Sciatic nerve (tissue), 2 donors: ENCODE measurements around the gene LYPD6B. TPM values are rescaled to one million over a fixed set of nuclear protein-coding genes. Genes with fewer than 3 reads are reported as not detected.

Source experiments
- ATAC-seq: fragments of 200-7000 bp; cut with Tn5 transposase; one replicate; pipeline ENCODE4 v1.9.1; 2020; ENCODE audit warnings: mild to moderate bottlenecking, moderate library complexity
- DNase-seq: peaks from one replicate; pipeline ENCODE4 v3.0.0-alpha.2; 2020; ENCODE audit warnings: low spot score
- intact Hi-C: fragments of 100-400 bp; cut with DNase I; formaldehyde crosslinking; loops from one replicate; pipeline ENCODE4 v1.14.2; 2022
- total RNA-seq: library from RNA; stranded (reverse); fragmentation: NEBNext Ultra II Directional; extraction: Animal tissue kit (Norgen Biotek cat#: 25700); gene quantifications from one replicate; pipeline ENCODE4 v1.2.1, GENCODE V29; 2021
- donor health status: DM: no; HTN: no; CAD: no.
- donor health status: DM: no; HTN: no; CAD: no.

The LYPD6B gene
- total RNA-seq, 1 donor from 2014 or later, result not detected

DNA sequence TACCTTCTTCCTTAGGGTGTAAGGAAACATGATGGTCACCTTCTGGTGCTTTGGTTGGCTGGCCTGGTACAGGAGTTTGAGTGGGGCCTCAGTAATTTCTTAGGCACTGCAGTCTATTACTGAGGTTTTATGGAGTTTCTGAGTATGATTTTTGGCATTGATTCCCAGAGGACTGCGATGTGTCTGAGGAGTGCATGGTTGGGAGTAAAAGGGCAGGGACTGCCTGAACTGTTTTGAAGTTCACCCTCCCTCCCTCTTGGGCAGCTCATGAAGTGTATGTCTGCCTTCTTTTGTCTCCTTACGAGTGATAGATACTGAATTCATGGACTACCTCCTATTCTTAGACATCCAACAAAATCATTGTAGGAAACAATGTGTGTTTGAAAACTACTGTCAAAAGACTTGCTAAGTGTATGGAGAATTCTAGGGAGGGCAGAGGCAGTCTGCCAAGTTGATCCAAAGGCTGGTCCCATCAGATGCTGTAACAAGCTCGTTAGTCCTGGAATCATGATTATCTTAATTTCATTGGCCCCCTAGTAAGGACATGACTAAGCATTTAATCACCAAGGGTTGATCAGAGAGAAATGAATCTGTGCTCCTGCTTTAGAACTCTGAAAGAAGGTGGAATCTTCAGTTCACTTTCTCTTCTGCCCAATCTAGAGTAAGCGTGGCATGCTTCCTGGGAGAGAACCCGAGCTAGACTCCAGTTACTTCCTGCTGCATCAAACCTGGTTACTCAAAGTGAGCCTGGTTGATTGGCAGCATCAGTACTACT, 26.5 kb downstream of the LYPD6B start:
- intact Hi-C loops, result no loop called here
- ATAC-seq (no peak), DNase-seq (no peak)

DNA sequence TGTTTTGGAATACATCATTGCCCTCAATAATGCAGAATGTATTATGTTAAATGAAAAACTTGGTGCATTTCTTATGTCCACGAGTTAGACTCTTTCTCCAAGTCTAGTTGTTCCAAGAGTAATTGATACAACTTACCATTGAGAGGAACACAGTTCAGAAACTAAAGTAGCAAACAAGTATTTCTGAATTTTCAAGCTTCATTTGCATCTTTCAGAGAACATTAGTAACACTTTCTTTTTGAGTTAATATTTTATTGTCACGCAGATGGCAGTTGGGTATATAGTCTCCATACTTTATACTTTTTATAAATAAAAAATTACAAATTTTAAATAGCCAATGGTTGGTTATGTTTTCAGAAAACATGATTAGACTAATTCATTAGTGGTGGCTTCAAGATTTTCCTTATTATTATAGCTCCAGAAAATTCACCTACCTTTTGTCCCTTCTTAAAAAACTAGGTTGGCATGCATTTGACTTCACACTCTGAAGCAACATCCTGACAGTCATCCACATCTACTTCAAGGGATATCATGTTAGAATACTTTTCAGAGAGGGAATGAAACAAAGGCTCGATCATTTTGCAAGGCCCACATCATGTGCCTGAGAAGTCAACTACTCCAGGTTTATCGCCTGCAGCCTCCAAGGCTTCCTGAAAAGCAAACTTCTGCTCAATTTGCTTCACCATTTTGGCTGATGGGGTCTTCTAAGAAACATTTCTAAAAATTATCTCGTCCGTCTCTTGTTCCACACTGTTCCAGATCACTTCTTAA, 29.9 kb downstream of the LYPD6B start:
- DNase-seq (no peak), ATAC-seq (no peak)
- intact Hi-C loops, result no loop called here

DNA sequence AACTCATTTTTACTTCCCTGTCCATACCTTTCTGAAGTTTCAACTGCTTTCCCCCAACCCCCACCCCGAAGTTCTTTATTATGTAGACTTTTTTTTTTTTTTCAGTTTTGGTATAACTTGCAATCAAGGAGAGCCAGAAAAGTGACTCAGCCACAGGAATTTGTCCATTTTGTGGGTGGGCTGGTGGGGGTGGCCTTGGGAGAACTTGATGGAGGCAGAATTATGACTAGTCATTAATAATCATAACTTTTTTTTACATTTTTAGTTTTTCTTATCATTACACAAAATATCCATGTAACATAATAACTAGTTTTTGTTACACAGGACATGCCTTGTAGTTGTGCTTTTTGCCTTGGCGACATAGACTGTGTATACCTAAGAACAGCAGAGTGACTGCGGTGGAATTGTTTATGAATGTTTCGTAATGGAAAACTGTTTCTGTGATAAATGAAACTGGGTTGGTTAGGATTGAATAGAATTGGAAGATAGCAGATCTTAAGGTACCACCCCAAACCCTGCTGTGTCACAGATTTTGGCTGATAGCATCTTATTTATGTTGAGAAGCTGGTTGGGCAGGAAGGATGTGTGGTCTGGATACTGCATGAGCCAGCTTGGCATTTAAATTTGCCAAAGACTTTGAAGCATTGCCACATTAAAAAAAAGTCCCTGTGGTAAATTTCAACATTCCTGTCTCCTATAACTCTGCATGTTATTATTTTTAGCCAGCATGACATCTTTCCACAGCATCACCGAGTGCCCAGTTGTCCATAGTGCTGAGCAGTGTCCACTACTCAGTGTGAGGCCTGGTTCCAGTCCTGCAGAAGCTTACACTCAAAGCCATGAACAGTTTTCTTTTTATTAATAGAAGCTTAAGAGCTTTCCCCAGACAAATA, 30.7 kb downstream of the LYPD6B start:
- ATAC-seq, result no peak
- no peak for DNase-seq
- intact Hi-C loops, result no loop called here

DNA sequence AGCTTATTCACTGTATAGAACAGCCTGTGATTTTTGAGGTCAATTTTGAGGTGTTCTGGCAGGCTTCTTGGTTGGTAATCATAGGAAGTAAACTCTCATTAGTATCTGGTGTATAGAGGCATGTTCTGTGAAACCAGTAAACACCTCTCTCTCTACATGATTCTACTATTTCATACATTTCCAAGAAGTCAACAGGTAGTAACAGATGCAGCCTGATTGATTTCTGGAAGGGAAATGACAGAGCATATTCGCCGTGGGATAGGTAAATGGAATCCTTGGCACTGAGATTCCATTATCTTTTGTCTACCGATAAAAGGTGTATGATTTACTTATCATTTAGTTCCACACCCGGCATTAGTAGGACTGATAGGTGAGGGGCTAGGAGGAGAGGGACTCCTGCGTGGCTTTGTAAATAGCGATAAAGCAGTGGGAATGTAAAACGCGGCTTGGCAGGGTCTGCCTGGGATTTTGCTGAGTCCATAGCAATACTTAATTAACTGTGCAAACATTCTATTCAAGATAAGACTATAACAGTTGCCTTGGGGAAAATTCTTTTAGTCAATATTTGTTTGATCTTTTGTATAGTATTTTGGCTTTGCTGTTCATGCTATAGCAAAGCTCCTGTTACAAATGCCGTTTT, 32.3 kb downstream of the LYPD6B start:
- intact Hi-C loops, result no loop called here

GRCh38 chr2:149075105-149075504, 36.6 kb downstream of the LYPD6B start:
- DNase-seq (no peak), ATAC-seq (no peak)
- intact Hi-C loops, result no loop called here

More for the DNA sequence above, 32.3 kb downstream of the LYPD6B start:
- DNase-seq, result no peak
- ATAC-seq, result no peak

- DNase-seq (no peak), ATAC-seq (peak; percentile 57)
- intact Hi-C loops, result no loop called here
These were observed 37.4 kb downstream of the LYPD6B start for GRCh38 chr2:149075853-149076252.

DNA sequence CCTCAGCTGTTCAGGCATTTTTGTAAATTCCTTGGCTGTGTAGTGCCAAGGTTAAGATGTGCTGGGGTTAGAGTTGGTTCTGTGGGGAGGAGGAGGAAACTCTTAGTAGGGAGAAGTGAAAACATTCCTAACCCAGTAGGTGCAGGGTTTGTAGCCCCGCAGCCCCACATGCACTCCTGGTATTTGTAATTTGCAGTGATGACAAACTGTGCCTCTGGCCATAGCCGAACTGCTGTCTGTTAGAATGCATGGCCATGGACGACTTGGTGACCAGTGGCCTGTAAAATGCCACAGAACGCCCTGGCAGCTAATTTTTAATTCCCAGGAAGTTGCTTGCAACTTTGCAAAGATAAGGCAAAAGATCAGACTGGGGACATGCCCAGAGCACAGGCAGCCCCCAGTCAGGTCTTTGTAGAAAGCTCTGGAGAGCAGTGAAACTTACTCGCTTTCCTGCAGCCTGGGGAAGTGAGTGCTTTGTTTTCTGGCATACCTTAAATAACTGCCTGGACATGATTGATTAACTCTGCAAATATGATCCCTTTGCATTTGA, 38.4 kb downstream of the LYPD6B start:
- intact Hi-C loops, result no loop called here
- no peak for DNase-seq
- ATAC-seq, result no peak

- intact Hi-C loops, result no loop called here
- ATAC-seq, result no peak
- DNase-seq, result no peak
These were observed 39.4 kb downstream of the LYPD6B start for GRCh38 chr2:149077861-149078260.

DNA sequence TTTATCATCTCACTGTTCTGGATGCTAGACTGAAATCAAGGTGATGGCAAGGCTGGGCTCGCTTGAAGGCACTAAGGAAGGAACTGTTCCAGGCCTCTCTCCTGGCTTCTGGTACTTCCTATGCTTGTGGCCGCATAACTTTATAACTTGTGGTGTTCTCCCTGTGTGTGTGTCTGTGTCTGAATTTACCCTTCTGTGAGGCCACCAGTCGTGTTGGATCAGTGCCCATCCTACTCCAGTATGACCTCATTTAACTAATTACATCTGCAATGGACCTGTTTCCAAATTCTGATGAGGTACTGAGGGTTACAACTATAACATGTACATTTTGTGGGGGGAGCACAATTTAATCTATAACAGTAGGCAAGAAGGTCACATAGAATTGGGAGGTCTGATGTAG, 41.6 kb downstream of the LYPD6B start:
- ATAC-seq (no peak), DNase-seq (no peak)
- intact Hi-C loops, result no loop called here

DNA sequence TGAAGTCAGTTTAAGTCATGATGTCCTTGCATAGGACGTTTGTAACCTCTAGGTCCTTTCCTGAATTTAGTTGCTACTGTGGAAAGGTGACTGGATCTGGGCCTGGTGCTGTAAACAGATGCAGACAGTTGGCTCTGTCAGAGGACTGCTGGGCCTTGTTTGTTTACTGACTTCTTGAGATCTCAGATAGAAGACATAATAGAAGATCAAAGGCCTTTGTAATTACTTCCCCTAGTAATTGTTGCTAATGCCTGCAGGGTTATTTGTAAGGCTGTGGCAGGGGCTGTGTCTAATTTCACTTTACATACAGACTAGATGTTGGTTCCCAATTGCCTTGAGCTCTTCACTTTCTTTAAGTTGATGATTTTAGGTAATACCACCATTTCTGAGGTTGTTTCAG, 42.5 kb downstream of the LYPD6B start:
- DNase-seq, result no peak
- ATAC-seq, result no peak
- intact Hi-C loops, result no loop called here

GRCh38 chr2:149082079-149082478, 43.6 kb downstream of the LYPD6B start:
- DNase-seq (no peak), ATAC-seq (no peak)
- intact Hi-C loops, result no loop called here

- no peak for ATAC-seq
- intact Hi-C loops, result no loop called here
- DNase-seq, result no peak
These were observed 44.2 kb downstream of the LYPD6B start for GRCh38 chr2:149082735-149083134.

GRCh38 chr2:149084924-149085795, 46.7 kb downstream of the LYPD6B start:
- ATAC-seq, result peak; percentile 79
- intact Hi-C loops, result no loop called here
- no peak for DNase-seq

- ATAC-seq (no peak), DNase-seq (no peak)
- intact Hi-C loops, result no loop called here
These were observed 49.3 kb downstream of the LYPD6B start for GRCh38 chr2:149087751-149088150.

DNA sequence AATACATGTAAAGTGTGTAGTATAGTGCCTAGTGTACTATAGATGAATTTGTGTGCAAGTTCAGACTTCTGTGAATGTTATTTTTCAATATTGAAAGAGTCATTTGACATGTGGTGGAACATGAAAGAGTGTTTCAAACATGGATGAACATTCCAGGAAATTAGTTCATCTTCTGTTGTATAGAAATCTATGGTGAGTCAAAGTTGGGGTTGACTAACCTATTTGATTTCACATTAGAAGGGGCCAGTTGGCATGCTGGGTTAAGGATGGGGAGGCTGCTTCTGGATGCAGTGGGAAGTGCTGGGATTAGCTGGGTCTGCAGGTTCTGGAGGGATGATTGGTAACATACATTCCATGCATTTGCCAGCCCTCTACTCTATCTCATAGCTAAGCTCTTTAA, 50.6 kb downstream of the LYPD6B start:
- DNase-seq (no peak), ATAC-seq (no peak)
- intact Hi-C loops, result no loop called here

GRCh38 chr2:149090706-149091105, 52.2 kb downstream of the LYPD6B start:
- DNase-seq (no peak), ATAC-seq (no peak)
- intact Hi-C loops, result no loop called here

- no peak for DNase-seq
- intact Hi-C loops, result no loop called here
- no peak for ATAC-seq
These were observed 55.1 kb downstream of the LYPD6B start for GRCh38 chr2:149093579-149093978.
